ENCODE measurements around the gene LCT.
"Not testable (repeated sequence)": the region's sequence is repeated elsewhere in the genome, so short reads cannot be mapped to it uniquely, and the experiment has no call there.

The LCT gene

DNA sequence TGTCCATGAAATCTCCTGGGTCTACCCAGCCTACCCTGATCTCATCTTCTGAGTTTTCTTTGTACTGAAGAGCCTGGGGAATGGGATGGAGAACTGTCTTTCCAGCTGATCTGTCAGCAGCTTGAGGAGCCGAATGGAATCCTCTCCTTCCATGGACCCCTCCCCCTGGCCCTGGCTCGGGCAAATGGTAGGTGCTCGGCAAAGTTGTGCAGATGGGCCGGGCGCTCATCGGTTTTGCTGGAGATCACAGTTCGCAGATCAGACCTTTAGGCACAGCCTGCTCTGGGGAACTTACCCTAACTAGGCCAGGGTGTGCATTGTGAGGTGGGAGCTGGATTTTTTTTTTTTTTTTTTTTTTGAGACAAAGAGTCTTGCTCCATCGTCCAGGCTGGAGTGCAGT lies 40.4 kb downstream of the LCT start:
- DNase-seq: no peak

DNA sequence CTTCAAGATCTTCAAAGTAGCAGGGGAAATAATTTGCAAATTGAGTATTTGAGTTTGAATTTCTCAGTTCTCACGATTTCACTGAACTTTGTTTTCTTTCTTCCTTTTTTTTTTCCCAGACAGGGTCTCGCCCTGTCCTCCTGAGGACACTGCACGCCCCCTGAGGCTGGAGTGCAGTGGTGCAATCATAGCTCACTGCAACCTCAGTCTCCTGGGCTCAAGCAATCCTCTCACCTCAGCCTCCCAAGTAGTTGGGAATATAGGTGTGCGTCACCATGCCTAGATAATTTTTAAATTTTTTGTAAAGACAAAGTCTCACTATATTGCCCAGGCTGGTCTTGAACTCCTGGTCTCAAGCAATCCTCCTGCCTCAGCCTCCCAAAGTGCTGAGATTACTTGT lies 41.3 kb downstream of the LCT start:
- not testable (repeated sequence) for DNase-seq

DNA sequence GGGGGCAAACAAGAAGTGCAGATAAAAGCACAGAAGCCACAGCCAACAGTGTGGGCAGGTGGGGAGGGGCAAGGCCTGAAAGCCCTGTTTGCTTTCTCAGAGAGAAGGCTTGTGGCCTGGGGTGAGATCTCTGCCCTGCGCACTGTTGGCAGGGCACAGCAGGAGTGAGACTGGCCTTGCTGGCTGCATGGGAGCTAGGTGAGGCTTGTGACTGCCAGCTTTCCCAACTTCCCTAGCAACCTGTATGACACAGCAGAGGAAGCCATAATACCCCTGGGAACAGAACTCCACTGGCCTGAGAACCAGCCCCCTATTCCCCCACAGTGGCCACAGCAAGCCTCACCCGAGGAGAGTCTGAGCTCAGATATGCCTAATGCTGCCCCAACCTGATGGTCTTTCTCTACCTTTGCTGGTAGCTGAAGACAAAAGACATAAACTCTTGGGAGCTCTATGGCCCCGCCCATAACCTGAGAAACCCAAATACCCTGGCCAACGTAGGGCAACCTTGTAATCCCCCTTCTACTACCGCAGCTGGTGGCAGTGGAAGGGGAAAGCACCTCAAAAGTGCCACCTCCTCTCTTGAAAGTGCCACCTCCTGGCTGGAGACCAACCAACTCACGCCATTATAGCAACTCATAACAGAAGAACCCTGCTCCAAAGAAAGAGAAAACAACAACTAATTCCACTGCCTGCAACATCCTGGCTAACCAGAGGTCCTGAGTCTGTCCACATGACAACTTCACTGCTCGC lies 44.4 kb downstream of the LCT start:
- no peak for DNase-seq

DNA sequence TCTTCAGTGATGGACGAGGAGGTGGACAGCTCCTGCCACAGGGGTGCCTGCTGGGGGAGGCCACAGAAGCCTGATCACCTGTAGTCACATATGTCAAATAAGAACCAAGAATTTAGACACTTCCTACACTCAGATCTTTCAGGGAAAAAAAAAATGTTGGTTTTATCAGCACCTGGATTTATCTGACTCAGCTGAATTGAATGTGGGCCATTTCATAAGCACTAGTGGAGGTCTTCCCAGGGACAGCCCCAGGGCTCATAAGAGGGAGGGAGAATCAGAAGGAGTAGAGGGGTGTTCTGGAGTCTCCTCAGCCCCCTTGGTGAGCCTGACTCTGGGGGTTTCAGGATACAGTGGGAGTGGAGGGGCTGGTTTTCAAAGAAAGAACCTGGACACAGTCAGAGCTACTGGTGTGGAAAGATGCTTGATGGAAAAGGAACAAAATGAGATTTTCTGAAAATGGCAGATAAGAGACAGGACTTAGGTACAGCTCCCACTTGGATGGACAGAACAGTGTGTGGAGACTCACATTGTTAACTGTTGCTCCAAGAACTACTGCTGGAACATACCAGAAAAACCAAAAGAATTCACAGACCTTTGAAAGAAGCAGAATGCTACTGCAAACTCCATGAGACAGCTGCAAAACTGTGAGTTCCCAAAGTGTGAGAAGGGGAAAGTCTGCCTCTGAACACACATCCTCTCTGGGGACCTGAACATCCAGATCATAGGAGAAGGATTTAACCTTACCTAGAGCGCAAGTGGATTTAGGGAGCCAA lies 45.4 kb downstream of the LCT start:
- DNase-seq: no peak

DNA sequence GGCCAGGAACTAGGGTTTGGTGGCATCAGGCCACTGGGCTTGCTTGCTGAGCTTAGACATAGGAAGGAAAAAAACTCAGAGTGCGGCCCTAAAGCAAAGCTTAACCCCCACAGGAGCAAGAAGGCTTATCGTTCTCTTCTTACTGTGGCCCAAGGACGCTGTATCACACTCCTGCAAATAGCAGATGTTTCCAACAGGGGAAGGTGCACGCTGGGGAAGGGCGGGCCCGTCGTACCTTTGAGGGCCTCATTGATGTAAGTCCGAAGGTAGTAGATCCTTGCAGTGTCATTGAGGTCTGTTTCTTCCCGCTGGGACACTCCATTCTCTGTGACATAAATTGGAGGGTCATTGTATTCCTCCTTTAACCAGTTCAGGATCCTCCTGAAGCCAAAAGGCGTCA lies 46.6 kb downstream of the LCT start:
- no peak for DNase-seq

DNA sequence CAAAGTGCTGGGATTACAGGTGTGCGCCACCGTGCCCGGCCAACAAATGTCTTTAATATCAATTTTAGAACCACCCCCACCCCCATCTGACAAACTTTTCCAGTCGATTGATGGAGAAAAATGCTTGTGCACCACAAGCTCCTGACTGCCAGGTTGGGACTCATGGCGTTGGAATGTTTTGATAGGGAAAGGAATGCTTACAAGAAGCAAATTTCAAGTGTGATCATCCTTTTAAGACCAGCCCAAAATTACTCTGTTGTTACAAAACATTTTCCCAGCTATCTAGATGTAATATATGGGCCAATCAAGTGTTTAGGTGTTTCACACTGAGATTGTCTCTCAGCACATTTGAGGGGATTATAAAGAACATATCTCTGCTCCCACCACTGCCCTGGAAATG lies 50.2 kb downstream of the LCT start:
- DNase-seq: no peak

DNA sequence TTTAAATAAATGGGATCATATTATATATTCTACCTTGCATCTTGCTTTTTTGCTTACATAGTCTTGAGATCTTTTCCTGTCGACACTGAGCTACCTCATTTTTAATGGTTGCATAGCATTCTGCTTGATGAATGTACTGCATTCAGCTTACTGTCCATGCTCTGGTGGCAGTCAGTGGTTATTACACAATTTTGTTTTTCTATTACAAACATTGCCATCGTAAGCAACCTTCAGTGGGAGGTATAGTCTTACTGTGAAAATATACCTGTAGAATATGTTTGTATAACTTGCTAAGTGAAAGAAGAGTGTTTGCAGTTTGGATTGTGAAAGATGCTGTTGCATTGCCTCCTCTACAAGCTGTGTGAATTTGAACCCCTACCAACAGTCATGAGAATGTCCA lies 52.0 kb downstream of the LCT start:
- DNase-seq: no peak

DNA sequence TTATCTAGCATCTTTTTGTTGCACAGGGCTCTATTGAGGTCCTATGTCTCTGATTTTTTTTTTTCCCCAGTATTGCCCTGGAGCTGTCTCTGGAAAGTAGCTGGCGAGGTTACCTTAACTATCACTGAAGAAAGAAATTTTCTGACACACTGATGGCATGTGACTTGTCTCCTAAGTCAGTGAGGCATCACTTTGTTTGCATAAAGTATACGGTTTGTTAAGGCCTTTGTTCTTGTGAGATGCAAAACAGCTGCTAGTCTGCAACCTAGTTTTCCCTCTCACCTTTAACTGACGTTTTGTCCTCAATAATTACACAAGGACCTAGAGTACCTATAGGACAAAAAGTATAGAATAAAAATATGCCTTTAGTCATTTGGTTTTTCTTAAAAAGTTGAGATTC lies 53.5 kb downstream of the LCT start:
- no peak for DNase-seq

DNA sequence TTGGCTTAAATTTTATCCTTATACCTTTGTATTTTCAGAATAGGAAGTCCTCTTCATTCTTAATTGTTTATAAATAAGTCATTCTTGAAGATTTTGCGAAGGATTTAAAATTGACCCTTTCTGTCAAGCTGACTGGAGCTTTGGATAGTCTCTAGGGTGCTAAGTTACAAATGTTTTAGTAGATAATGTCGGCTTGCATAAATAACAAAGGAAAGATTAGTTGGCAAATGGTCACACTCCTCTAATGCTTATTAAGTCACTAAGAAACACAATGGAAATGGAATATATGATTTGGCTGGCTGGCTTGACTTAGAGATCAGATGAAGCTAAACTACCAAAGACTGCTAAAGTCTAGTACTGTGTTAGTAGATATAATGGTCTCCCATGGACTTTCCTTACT lies 54.8 kb downstream of the LCT start:
- DNase-seq: no peak

DNA sequence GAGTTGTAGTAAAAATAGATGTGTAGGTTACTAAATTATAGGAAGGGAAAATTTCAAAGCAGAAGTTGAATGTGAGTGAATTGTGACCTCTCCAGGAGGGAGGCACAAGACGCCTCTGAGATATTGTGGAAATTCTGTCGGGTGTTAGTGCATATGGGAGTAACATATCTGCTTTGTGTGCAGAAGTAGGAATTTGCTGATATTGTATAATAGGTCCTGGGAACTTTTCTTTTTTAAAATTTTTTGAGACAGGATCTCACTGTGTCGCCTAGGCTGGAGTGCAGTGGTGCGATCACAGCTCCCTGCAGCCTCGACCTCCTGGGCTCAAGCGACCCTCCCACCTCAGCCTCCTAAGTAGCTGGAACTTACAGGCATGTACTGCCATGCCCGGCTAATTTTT lies 60.6 kb downstream of the LCT start:
- DNase-seq: no peak

DNA sequence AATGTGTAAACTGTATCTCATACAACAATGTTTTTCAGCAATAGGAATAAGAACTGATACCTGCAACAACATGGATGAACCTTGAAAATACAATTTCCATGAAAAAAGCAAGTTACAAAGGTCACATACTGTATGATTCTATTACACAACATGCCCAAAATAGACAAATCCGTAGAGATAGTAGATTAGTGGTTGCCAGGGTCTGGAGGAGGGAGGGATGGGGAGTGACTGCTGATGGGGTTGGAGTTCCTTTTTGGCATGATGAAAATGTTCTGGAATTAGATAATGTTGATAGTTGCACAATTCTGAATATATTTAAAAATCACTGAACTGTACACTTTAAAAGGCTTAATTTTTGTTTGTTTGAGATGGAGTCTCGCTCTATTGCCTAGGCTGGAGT lies 61.6 kb downstream of the LCT start:
- DNase-seq: no peak

DNA sequence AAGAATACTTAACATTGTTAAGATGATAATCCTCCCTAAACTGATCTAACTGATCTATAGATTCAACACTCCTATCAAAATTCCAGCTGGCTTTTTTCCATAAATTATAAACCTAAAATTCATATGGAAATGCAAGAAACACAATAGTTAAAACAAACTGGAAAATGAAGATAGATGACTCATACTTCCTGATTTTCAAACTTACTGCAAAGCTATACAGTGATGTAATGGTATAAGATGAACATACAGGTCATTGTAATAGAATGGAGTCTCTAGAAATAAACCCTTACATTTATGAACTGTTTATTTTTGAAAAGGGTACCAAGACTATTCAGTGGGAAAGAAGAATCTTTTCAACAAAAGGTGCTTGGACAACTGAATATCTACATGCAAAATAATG lies 63.1 kb downstream of the LCT start:
- no peak for DNase-seq

DNA sequence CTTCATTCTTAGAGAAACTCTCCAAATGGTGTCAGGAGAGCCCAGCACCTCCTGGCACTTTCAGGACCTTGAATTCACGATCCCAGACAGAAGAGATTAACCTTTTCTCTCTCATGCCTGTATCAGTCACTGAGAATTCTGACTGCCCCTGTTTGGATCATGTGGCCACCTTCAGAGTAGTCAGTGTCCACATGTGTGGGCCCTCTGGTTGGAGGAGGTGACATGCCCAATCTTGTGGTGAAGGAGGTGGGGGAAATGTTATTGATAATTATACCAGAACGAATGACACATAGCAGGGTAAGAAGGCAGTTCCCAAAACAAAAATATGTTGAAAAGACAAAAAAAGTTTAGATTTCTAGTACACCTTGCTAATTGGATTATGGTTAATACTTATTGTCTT lies 63.7 kb downstream of the LCT start:
- no peak for DNase-seq

DNA sequence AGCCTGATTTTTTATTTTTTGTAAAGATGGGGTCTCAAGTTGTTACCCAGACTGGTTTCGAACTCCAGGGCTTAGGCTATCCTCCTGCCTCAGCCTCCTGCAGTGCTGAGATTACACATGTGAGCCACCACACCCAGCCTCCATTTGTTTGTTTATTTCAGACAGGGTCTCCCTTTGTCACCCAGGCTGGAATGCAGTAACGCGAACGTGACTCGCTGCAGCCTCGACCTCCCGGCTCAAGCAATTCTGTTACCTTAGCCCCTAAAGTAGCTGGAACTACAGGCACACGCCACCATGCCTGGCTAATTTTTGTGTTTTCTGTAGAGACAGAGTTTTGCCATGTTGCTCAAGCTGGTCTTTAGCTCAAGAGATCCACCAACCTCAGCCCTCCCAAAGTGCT lies 68.1 kb downstream of the LCT start:
- DNase-seq: no peak

DNA sequence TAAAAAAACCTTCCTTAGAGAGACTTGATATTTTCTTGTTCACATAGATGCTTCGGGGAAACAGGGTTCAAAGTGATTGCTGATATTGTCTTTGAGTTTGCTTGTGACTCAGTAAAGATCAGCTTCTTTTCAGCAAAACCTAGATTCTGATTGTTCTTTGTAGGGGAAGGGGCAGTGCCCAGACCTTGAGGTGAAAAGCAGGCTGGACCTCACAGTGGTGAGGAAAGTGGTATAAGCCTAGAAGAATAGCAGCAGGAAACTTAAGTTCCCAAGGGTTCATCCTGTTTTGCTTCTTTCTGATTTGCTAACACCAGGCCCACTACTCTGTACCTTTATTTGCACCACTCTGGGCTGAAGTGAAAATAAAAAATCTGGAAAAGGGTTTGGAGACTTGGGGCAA lies 74.5 kb downstream of the LCT start:
- no peak for DNase-seq

DNA sequence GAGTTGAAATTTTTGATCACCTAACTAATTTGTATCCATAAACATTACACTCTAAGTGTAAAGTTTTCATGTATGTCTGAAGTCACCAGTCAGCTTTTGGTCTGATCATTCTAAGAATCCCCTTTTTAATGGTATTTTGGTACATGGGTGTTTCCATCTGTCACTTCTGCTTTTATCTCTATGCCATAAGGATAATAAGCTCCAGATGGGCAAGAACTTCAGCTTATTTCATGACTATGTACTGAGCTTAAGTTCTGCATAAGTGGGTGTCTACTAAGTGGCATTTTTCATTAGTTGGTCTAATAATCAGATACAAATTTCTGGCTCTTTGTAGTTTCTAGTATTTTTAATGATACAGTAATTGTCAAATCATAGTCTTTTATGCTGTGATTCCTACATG lies 75.0 kb downstream of the LCT start:
- DNase-seq: no peak

DNA sequence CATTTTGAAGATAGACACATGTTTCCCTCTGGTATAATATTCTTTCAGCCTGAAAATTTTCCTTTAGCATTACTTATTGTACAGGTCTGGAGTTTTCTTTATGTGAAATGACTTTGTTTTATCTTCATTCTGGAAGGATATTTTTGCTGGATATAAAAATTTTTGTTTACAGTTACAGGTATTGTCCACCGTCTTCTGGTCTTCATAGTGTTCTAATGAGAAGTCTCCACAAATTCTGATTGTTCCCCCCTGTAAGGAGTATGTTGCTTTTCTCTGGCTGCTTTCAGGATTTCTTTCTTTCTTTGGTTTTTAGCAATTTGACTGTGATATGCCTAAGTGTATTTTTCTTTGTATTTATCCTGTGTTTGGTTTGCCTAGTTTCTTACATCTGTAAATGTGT lies 80.3 kb downstream of the LCT start:
- no peak for DNase-seq

DNA sequence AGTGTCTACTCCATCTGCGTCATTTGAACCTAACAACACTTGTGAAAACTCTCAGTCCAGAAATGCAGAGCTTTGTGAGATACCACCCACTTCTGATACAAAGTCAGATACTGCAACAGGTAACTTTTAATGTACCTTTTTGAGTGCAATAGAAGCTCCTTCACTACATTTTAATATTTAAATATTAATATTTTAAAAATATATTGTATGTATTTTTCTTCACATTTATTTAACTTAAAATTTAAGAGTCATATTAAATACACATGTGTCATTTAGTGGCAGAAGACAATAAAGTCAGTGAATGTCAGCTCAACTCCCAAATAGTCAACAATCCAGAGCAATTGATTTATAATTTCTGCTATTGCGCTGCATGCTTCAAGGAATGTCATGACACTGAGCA lies 81.4 kb downstream of the LCT start:
- no peak for DNase-seq

DNA sequence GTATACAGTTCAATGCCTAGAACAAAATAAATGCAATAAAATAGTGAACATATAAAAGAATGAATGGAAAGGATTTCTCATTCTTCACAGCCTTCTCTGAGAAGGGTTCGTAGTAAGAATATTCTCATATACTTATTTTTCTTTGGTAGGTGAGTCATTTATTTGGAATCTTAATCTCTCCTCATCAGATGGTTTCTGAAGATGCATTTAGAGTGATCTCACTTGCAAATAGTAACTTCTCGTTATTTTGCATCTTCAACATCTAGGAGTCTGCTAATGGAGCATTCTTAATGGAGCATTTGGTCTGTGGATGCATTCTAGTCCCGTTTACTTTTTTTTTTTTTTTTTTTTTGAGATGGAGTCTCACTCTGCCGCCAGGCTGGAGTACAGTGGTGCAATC lies 91.4 kb downstream of the LCT start:
- no peak for DNase-seq

DNA sequence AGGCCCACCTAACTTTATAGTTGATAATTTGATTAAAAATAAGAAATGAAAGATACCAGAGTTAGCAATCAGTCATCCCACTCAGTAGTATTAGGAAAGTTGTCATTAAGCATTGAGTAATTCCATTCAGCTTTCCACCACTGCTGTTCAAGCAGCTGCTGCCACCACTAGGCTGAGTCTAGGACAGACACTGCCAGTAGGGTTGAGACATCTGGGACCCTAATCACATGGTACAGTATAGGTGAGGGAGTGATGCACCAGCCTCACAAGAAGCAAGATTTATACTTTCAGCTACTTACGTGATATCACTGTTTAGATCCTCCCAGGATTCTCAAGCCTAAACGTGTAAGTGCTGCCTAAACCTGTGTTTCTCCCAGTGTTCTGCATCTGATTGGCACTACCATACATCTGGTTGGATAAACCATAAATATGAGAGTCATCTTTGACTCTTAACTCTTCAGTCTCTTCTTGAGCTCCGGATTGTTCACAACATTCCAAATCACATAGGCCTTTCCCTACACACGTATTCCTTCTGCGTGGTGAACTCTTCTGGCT lies 92.1 kb downstream of the LCT start:
- peak; percentile 14 for DNase-seq

DNA sequence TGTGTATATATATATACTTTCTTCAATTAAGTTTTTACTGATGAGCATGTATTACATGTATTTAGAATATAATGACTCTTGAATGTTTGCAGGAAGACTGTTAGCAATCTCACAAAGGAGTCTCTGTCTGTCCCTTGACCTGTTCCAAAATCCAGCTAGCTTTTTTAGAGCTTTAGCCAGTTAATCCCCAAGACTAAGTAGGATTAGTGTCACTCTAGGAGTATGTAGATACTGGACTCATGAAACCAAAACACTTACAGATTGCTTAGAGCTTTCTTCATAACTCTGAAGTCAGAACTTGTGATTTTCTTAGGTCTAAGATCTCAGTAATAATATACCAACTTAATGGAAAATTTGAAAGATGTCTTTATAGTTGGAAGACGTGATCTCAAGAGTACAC lies 93.1 kb downstream of the LCT start:
- DNase-seq: no peak

DNA sequence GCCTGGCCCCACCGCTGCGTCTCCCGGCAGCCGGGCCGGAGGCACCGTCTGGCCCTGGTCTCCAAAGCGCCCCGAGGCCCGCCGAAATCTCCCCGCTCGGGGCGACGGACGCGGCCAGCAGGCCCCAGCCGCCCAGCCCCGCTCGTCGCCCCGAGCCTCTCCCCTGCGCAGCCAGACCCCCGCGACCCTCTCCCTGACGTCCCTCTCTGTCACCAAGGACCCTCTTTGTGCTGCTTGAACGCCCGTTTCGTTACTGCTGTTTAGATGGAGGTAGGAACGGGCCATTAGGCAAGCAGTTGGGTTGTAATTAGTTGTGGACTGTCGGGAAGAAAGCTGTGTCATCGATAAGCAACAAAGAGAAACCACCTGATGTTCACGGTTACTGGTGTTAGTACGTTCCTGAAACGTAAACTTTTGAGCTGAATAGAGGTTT lies 94.6 kb downstream of the LCT start:
- no peak for DNase-seq

DNA sequence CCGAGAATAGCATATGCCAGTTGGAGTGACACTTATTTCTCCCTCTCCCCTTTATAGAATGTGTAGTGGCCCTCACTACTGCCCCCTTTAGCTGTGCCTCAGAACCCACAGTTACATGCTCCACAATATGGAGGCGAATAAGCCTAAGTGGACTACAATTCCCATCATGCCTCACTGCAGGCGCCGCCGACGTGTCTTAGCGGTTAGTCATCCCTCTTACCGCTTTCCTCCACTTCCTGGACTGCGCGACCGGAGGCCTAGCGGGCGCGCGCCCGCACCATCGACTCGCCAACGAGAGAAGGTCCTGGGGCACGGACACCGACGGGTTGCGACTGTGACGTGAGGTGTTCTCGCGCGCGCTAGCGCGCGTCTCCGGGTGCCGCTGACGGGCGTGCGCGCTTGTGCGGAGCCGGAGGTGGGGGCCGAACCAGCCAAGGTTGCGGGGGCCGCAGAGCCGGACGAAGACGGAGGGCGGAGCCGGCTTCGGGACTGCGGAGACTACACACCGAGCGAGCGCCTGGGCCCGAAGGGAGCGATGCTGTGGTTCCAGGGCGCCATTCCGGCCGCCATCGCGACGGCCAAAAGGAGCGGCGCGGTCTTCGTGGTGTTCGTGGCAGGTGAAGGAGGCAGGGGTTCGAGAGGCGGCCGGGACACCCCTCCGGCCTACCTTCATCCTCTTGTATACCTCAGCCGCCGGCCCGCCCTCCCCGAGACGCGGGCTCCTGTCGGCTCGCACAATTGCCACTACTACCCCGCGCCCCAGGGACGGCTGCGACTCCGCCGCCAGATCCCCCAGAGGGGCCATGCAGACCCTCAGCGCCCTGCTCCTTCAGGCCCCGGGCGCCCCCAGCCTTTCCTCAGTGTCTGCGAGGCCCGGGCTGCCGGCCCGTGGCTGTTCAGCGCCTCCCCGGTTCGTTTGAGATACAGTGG lies 95.3 kb downstream of the LCT start, which contains the start of gene UBXN4:
TSS of gene UBXN4 (plus strand) at position 461 of the 930 bp plus-strand sequence. CDS start at position 536, 75 bp downstream.
- DNase-seq: peak; percentile 95

All from CD4-positive, alpha-beta T cell treated with Interleukin-17A for 4 hours (primary cell).